GM10266 (cell line): ENCODE results near the gene LDOC1.

Experiments used
- DNase-seq: peaks from one replicate; pipeline ENCODE4 v3.0.0; 2012; ENCODE audit errors: extremely low spot score
- CTCF ChIP-seq: IDR thresholded peaks from 2 replicates; pipeline ENCODE4 v1.5.1; 2012; ENCODE audit warnings: mild to moderate bottlenecking, low read depth; ENCODE audit not compliant: control insufficient read depth, insufficient read depth; ENCODE audit errors: missing control alignments

LDOC1 gene

DNA sequence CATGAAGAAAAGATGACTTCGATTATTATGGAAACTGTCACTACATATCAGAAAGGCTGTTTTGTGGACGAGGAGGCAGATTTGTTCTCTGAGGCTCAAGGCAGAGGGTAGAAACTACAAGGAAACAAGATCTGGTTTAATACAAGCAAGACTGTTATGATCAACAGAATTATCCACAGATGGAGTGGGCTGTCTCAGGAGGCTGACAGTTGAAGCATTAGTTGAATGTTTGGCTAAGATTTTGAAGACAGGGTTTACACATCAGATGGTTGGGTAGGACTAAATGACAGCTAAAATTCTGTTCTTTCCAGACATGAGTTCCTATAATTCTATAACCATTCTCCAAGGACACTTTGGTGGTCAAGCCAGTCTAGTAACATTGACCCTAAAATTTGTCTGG is 49.8 kb downstream of the LDOC1 start:
- DNase-seq: no peak
- no peak for TF ChIP-seq CTCF
